Fibroblast of lung (primary cell): Measurements from ENCODE around the gene RNF2. TPM values are rescaled to one million over a fixed set of nuclear protein-coding genes. Genes with fewer than 3 reads are reported as not detected.

Source experiments
- DNase-seq, 2 donors: peaks; one replicate each; pipeline versions ENCODE4 v3.0.0 to v3.0.0-alpha.2; 2010; ENCODE audit warnings: low read depth in 2 of 2
- H2AFZ ChIP-seq: 2 replicates; pipeline ENCODE4 v1.5.1; 2012; ENCODE audit warnings: low read length, control low read depth, inconsistent platforms
- H3K27ac ChIP-seq: 2 replicates; pipeline ENCODE4 v1.5.1; 2011; ENCODE audit warnings: low read length, control low read depth; ENCODE audit not compliant: insufficient read depth
- H3K27me3 ChIP-seq: 2 replicates; pipeline ENCODE4 v1.5.1; 2011; ENCODE audit warnings: mild to moderate bottlenecking, low read length; ENCODE audit not compliant: control insufficient read depth, insufficient read depth
- H3K36me3 ChIP-seq: 2 replicates; pipeline ENCODE4 v1.5.1; 2011; ENCODE audit warnings: low read length; ENCODE audit not compliant: control insufficient read depth, insufficient read depth
- H3K4me1 ChIP-seq: 2 replicates; pipeline ENCODE4 v1.5.1; 2011; ENCODE audit warnings: low read length; ENCODE audit not compliant: control insufficient read depth, insufficient read depth; ENCODE audit errors: extremely low read depth
- H3K4me2 ChIP-seq: 2 replicates; pipeline ENCODE4 v1.5.1; 2011; ENCODE audit warnings: low read length, control low read depth; ENCODE audit not compliant: insufficient read depth; ENCODE audit errors: extremely low read depth
- H3K4me3 ChIP-seq, 4 experiments: fragments of 200-600 bp in 1 of 4; sonication (generic) in 1 of 4; replicated peaks in 1 of 4; 2 replicates each; pipeline ENCODE4 v1.5.1; 2011 to 2016; ENCODE audit warnings: low read length in 4 of 4, low read depth in 3 of 4, mild to moderate bottlenecking in 3 of 4, control low read depth in 2 of 4, inconsistent platforms in 1 of 4, mixed read lengths in 1 of 4; ENCODE audit not compliant: insufficient read depth in 1 of 4; ENCODE audit errors: control extremely low read depth in 1 of 4
- H3K79me2 ChIP-seq: 2 replicates; pipeline ENCODE4 v1.5.1; 2012; ENCODE audit warnings: mild to moderate bottlenecking, low read length, inconsistent platforms; ENCODE audit not compliant: control insufficient read depth, insufficient read depth
- H3K9ac ChIP-seq: 2 replicates; pipeline ENCODE4 v1.5.1; 2011; ENCODE audit warnings: mild to moderate bottlenecking, low read length, control low read depth; ENCODE audit not compliant: insufficient read depth
- H3K9me3 ChIP-seq: 2 replicates; pipeline ENCODE4 v1.5.1; 2012; ENCODE audit warnings: low read depth, low read length; ENCODE audit not compliant: control insufficient read depth, insufficient read depth
- H4K20me1 ChIP-seq: 2 replicates; pipeline ENCODE4 v1.5.1; 2011; ENCODE audit warnings: low read length; ENCODE audit not compliant: control insufficient read depth, insufficient read depth; ENCODE audit errors: extremely low read depth
- EZH2 ChIP-seq: IDR thresholded peaks from 2 replicates; pipeline ENCODE4 v1.5.1; 2012; ENCODE audit warnings: low read length, control low read depth, mild to moderate bottlenecking; ENCODE audit errors: missing control alignments
- polyA plus RNA-seq, 2 donors: library from polyadenylated mRNA; depleted of rRNA in 1 of 2; stranded (reverse) in 1 of 2; unstranded in 1 of 2; fragments of >200 nt; gene quantifications; 2 replicates each; pipeline ENCODE4 v1.2.1, GENCODE V29; 2011 to 2012; ENCODE audit warnings: missing spikeins in 1 of 2
- total RNA-seq: library from RNA; depleted of rRNA; stranded (reverse); fragments of >200 nt; gene quantifications from 2 replicates; pipeline ENCODE4 v1.2.1, GENCODE V29; 2014
- TF ChIP-seq, protein P1 (sequence below), 2 donors: IDR thresholded peaks in 1 of 2; conservative IDR thresholded peaks in 1 of 2; 1 replicate in 1 of 2; 2 replicates in 1 of 2; pipeline ENCODE4 v1.5.1; 2011 to 2012; ENCODE audit warnings: low read length in 2 of 2, control low read depth in 1 of 2, inconsistent platforms in 1 of 2, low read depth in 1 of 2, mild to moderate bottlenecking in 1 of 2

RNF2 gene
- total and polyA plus RNA-seq, 2 donors (not counting 1 experiment from before 2014, with no cell fraction given): 19.7 to 40.6 TPM

DNA sequence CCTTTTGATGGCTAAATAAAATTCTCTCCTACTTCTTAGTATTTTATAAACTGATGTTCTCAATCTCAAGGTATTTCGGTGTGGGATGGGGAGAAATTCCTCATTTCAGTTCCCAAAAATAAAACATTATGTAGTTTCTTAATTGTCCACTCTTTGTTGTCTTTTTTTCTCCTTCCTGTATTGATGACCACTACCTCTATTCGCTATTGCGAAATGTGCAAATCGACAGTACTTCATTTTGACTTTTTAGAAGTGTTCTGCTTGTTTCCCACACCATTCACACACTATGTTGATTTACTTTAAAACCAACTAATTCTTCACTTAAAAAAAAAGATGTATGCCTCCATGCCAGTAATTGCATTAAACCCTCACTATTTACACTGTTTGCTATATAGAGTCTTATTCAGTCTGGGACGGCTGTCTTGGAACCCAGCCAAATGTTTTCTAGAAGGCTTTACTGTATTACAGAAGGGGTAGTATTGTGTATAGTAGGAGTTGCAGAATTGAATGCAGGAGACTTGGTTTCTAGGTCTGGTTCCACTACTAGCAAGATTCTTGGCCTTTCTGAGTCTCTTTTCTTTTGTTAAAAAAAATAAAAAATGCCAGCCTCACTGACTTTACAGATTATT, 5.6 kb downstream of the RNF2 start:
- no peak for DNase-seq
- no peak for TF ChIP-seq EZH2
- TF ChIP-seq, protein P1, sequence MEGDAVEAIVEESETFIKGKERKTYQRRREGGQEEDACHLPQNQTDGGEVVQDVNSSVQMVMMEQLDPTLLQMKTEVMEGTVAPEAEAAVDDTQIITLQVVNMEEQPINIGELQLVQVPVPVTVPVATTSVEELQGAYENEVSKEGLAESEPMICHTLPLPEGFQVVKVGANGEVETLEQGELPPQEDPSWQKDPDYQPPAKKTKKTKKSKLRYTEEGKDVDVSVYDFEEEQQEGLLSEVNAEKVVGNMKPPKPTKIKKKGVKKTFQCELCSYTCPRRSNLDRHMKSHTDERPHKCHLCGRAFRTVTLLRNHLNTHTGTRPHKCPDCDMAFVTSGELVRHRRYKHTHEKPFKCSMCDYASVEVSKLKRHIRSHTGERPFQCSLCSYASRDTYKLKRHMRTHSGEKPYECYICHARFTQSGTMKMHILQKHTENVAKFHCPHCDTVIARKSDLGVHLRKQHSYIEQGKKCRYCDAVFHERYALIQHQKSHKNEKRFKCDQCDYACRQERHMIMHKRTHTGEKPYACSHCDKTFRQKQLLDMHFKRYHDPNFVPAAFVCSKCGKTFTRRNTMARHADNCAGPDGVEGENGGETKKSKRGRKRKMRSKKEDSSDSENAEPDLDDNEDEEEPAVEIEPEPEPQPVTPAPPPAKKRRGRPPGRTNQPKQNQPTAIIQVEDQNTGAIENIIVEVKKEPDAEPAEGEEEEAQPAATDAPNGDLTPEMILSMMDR (conservative IDR thresholded peaks at IDR 0.05 in 1 of 2, IDR thresholded peaks at IDR 0.05 in 1 of 2; ENCODE audit: low read depth in 1 of 2, low read length in 2 of 2): no peak
- Histone ChIP-seq H4K20me1 (peaks cover 4% of the 10 kb centered on the region), H3K4me2 (no peak overlapping the region), H3K27me3 (no peaks in the 10 kb centered on the region), H2AFZ (no peak overlapping the region), H3K36me3 (no peaks in the 10 kb centered on the region), H3K27ac (no peak overlapping the region), H3K9ac (no peak overlapping the region), H3K4me3 (no peak overlapping the region), H3K79me2 (peaks cover 51% of the 10 kb centered on the region), H3K9me3 (no peaks in the 10 kb centered on the region), H3K4me1 (no peaks in the 10 kb centered on the region)

DNA sequence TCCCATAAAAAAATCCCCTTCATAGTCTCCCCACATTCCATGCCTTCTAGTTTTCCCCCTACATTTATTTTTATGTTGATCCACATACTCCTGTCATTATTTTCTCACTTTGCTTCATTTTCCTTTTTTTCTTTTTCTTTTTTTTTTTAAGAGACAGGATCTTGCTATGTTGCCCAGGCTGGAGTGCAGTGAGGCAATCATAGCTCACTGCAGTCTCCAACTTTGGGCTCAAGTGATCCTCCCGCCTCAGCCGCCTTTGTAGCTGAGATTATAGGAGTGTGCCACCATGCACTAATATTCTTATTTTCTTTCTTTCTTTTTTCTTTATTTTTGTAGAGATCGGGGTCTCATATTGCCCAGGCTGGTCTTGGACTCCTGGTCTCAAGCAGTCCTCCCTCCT, 7.8 kb downstream of the RNF2 start:
- TF ChIP-seq, protein P1 (conservative IDR thresholded peaks at IDR 0.05 in 1 of 2, IDR thresholded peaks at IDR 0.05 in 1 of 2; ENCODE audit: low read depth in 1 of 2, low read length in 2 of 2): no peak
- no peak for TF ChIP-seq EZH2
- no peak overlapping the region for H3K27ac ChIP-seq
- DNase-seq: no peak
- no peaks in the 10 kb centered on the region for H3K36me3 ChIP-seq
- no peak overlapping the region for H3K9ac ChIP-seq
- H2AFZ ChIP-seq: no peak overlapping the region
- no peak overlapping the region for H3K4me2 ChIP-seq
- H4K20me1 ChIP-seq: peaks cover under 1% of the 10 kb centered on the region
- H3K79me2 ChIP-seq: peaks cover 46% of the 10 kb centered on the region
- no peaks in the 10 kb centered on the region for H3K4me1 ChIP-seq
- no peak overlapping the region for H3K4me3 ChIP-seq
- no peaks in the 10 kb centered on the region for H3K9me3 ChIP-seq
- H3K27me3 ChIP-seq: no peaks in the 10 kb centered on the region

DNA sequence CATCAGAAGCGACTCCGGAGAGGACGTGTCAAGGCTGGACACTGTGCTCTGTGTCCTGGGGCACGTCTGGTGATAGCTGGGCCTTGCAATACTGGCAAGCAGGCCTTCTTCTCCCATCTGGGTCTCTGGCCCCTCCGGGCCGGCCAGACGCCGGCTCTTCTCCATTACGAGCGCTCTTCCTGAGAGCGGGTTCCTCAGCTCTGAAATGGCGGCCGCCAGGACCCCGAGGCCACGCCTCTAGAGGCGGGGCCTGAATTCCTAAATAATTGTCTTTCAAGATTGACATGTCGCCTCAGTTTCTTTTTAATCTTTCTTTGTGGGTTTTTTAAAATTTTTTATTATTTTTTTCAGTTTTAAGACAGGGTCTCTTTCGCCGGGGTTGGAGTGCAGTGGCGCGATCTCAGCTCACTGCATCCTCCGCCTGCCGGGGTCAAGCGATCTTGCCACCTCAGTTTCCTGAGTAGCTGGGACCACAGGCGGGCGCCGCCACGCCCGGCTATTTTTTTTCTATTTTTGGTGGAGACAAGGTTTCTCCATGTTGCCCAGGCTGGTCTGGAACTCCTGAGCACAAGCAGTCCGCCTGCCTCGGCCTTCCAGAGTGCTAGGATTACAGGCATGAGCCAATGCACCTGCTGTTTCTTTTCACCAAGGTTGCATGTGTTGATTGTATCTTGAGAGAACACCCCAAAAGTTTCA, 9.2 kb downstream of the RNF2 start:
- H3K27ac ChIP-seq: no peak overlapping the region
- no peak overlapping the region for H2AFZ ChIP-seq
- no peak overlapping the region for H3K4me2 ChIP-seq
- H3K36me3 ChIP-seq: no peaks in the 10 kb centered on the region
- H4K20me1 ChIP-seq: no peaks in the 10 kb centered on the region
- no peak for TF ChIP-seq EZH2
- TF ChIP-seq, protein P1 (conservative IDR thresholded peaks at IDR 0.05 in 1 of 2, IDR thresholded peaks at IDR 0.05 in 1 of 2; ENCODE audit: low read depth in 1 of 2, low read length in 2 of 2): no peak
- no peak for DNase-seq
- no peaks in the 10 kb centered on the region for H3K27me3 ChIP-seq
- no peak overlapping the region for H3K4me3 ChIP-seq
- no peaks in the 10 kb centered on the region for H3K9me3 ChIP-seq
- peaks cover 39% of the 10 kb centered on the region for H3K79me2 ChIP-seq
- no peak overlapping the region for H3K9ac ChIP-seq
- H3K4me1 ChIP-seq: no peaks in the 10 kb centered on the region
